Suprapubic skin (tissue), 4 donors: ENCODE measurements around the gene SLC22A16. TPM values are rescaled to one million over a fixed set of nuclear protein-coding genes. Genes with fewer than 3 reads are reported as not detected.
A peak's percentile ranks its signal among the peaks of the same experiment; 100 is the strongest.

Experiments used
- DNase-seq, 2 donors: peaks; one replicate each; pipeline ENCODE4 v3.0.0-alpha.2; 2019; ENCODE audit warnings: low spot score in 2 of 2
- H3K27ac ChIP-seq: fragments of 200-600 bp; sonication (generic); one replicate; pipeline ENCODE4 v1.5.1; 2019
- H3K27me3 ChIP-seq: fragments of 200-600 bp; sonication (generic); one replicate; pipeline ENCODE4 v1.5.1; 2019
- H3K36me3 ChIP-seq: fragments of 200-600 bp; sonication (generic); one replicate; pipeline ENCODE4 v1.5.1; 2019
- H3K4me1 ChIP-seq: fragments of 200-600 bp; sonication (generic); one replicate; pipeline ENCODE4 v1.5.1; 2019
- H3K4me3 ChIP-seq: fragments of 200-600 bp; sonication (generic); one replicate; pipeline ENCODE4 v1.5.1; 2019; ENCODE audit warnings: mild to moderate bottlenecking
- H3K9me3 ChIP-seq: fragments of 200-600 bp; sonication (generic); one replicate; pipeline ENCODE4 v1.5.1; 2019
- CTCF ChIP-seq, 2 donors: fragments of 200-600 bp in 1 of 2; fragments of 450-650 bp in 1 of 2; sonication (generic) in 1 of 2; IDR thresholded peaks; one replicate each; pipeline ENCODE4 v1.5.1; 2016 to 2019; ENCODE audit warnings: antibody characterized with exemption in 2 of 2, mild to moderate bottlenecking in 1 of 2, moderate library complexity in 1 of 2
- EP300 ChIP-seq: sonication (generic); formaldehyde crosslinking; IDR thresholded peaks from one replicate; pipeline ENCODE4 v1.6.1; 2017; ENCODE audit warnings: antibody characterized with exemption
- POLR2A ChIP-seq, 2 donors: fragments of 450-650 bp; IDR thresholded peaks; one replicate each; pipeline ENCODE4 v1.6.1; 2017; ENCODE audit warnings: antibody characterized with exemption in 2 of 2, mild to moderate bottlenecking in 2 of 2, moderate library complexity in 2 of 2
- POLR2AphosphoS5 ChIP-seq, 3 donors: sonication (generic); formaldehyde crosslinking; IDR thresholded peaks; one replicate each; pipeline ENCODE4 v1.6.1; 2017; ENCODE audit warnings: antibody characterized with exemption in 3 of 3
- WGBS: methylation state at CpG from one replicate; pipeline ENCODE4 v1.1.5; 2018; 5-methylcytosine and 5-hydroxymethylcytosine counted together
- total RNA-seq, 4 donors: library from RNA; depleted of rRNA; stranded (reverse); fragments of >200 nt; gene quantifications; one replicate each; pipeline ENCODE4 v1.1.0, GENCODE V29; 2016

SLC22A16 gene
- total RNA-seq, 4 donors from 2014 or later, result not detected

DNA sequence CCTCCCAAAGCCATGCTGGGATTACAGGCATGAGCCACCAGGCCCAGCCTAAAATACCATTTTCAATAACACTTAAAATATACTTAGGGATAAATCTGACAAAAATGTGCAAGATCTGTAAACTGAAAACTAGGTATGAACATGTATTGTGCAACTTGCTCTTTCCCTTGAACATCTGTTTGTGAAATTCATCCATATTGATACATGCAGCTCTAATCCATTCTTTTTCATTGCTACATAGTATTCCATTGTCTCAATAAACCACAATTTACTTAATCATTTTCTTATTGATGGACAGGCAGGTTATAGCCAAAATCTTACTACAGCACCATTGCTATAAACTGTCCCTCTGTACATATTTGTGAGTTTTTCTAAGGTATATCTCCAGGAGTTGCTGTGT lies 4.7 kb upstream of the SLC22A16 start:
- H3K27ac ChIP-seq, result no peak overlapping the region
- DNase-seq, result no peak
- TF ChIP-seq EP300 (no peak), POLR2A (IDR thresholded peaks at IDR 0.05) (no peak), POLR2AphosphoS5 (IDR thresholded peaks at IDR 0.05) (no peak), CTCF (IDR thresholded peaks at IDR 0.05) (no peak)
- H3K4me3 ChIP-seq, result no peak overlapping the region
- peaks cover 6% of the 10 kb centered on the region for H3K4me1 ChIP-seq
- H3K27me3 ChIP-seq, result peaks cover 11% of the 10 kb centered on the region
- H3K9me3 ChIP-seq, result no peaks in the 10 kb centered on the region
- H3K36me3 ChIP-seq, result no peaks in the 10 kb centered on the region

GRCh38 chr6:110475066-110475653 lies 1.3 kb downstream of the SLC22A16 start:
- WGBS, result 61% methylated on average over 10 of the region's 10 CpGs
- no peaks in the 10 kb centered on the region for H3K36me3 ChIP-seq
- no peak overlapping the region for H3K27ac ChIP-seq
- no peak for DNase-seq
- H3K9me3 ChIP-seq, result no peaks in the 10 kb centered on the region
- H3K4me3 ChIP-seq, result peak overlapping the region; percentile 46
- peaks cover 24% of the 10 kb centered on the region for H3K27me3 ChIP-seq
- TF ChIP-seq CTCF (IDR thresholded peaks at IDR 0.05) (no peak), POLR2AphosphoS5 (IDR thresholded peaks at IDR 0.05) (no peak), POLR2A (IDR thresholded peaks at IDR 0.05) (no peak), EP300 (no peak)
- peaks cover 9% of the 10 kb centered on the region for H3K4me1 ChIP-seq

DNA sequence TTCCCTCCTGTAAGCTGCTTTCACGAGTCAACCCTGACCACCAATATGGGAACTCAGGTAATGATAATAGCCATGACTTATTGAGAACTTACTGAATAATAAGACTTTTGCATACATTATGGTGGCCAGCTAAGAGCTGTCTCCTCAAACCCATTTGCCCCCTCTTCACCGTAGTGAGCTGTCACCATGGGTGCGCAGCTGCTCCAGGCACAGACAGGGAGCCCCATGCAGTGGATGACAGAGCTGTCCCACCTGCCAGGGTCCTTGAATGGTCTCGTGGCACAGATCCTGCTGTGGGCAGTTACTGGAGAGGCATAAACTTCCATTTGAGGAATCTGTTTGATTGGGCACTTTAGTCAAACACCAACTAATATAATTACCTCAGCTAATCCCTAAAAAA lies 1.9 kb downstream of the SLC22A16 start:
- no peak overlapping the region for H3K27ac ChIP-seq
- H3K27me3 ChIP-seq, result peaks cover 24% of the 10 kb centered on the region
- H3K4me3 ChIP-seq, result no peak overlapping the region
- WGBS, result 87% methylated on average over 1 of the region's 4 CpGs
- H3K4me1 ChIP-seq, result peaks cover 9% of the 10 kb centered on the region
- TF ChIP-seq CTCF (IDR thresholded peaks at IDR 0.05) (no peak), POLR2A (IDR thresholded peaks at IDR 0.05) (no peak), EP300 (no peak), POLR2AphosphoS5 (IDR thresholded peaks at IDR 0.05) (no peak)
- H3K9me3 ChIP-seq, result no peaks in the 10 kb centered on the region
- DNase-seq, result no peak
- no peaks in the 10 kb centered on the region for H3K36me3 ChIP-seq

DNA sequence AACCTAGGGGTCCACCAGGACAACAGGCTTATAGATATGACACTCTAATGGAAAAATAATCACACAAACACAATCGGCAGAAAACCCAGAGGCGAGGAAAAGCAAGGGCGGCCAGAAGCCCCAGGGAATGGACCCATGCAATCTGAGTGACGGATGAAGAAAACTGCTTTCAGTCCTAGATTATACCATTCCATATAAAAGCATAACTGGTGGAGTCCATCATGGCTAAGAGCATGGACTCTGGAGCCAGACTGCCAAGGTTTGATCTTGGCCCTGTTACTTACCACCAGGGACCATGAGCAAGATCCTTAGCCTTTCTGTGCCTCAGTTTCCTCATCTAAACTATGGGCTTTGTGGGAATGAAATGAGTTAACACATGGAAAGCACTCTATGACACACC lies 3.7 kb downstream of the SLC22A16 start:
- no peak for DNase-seq
- 89% methylated on average over 4 of the region's 4 CpGs for WGBS
- H3K36me3 ChIP-seq, result no peaks in the 10 kb centered on the region
- TF ChIP-seq EP300, result no peak
- H3K9me3 ChIP-seq, result no peaks in the 10 kb centered on the region
- H3K4me1 ChIP-seq, result peaks cover 9% of the 10 kb centered on the region
- no peak overlapping the region for H3K27ac ChIP-seq
- peaks cover 24% of the 10 kb centered on the region for H3K27me3 ChIP-seq
- H3K4me3 ChIP-seq, result no peak overlapping the region

DNA sequence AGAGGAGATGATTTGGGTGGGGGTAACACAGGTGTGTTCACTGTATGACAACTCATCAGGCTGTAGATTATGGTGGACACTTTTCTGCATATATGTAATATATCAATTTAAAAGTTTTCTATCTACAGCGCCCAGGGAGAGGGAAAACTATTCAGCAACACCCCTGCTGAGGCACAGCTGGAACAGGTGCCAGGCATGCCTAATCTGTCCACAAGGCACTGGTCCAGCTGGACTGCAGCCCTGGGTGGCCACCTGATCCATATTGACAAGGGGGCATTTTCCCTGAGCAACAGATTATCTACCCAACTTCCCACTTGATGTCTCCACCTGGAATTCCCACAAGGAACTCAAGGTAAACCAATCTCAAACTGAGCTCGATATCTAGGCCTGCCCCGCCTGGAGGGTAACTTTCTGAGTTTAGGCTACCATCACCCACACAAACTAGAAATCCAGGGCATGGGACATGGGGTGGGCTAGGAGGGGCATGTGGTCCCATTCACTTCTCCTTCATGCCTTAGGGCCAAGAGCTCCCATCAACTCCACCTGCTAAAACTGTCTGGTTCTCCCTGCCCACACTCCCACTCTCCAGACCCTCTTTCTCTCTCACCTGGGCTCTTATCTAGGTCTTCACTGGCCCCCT lies 4.6 kb downstream of the SLC22A16 start:
- 93% methylated on average over 3 of the region's 3 CpGs for WGBS
- TF ChIP-seq CTCF (IDR thresholded peaks at IDR 0.05), result no peak
- TF ChIP-seq POLR2AphosphoS5 (IDR thresholded peaks at IDR 0.05), result no peak
- TF ChIP-seq EP300, result no peak
- no peak for TF ChIP-seq POLR2A (IDR thresholded peaks at IDR 0.05)

More for the DNA sequence above, 4.6 kb downstream of the SLC22A16 start:
- Histone ChIP-seq H3K9me3 (no peaks in the 10 kb centered on the region), H3K27me3 (peaks cover 19% of the 10 kb centered on the region), H3K4me3 (no peak overlapping the region), H3K36me3 (no peaks in the 10 kb centered on the region), H3K27ac (no peak overlapping the region), H3K4me1 (peaks cover 9% of the 10 kb centered on the region)
- no peak for DNase-seq
